ENCODE data around the gene PRMT1.

Gene PRMT1

GRCh38 chr19:49677231-49677900 lies at the start of gene PRMT1:
Gene PRMT1 (plus strand): TSS chr19:49677271. CDS start chr19:49677281, 10 bp downstream.
- peaks cover 53% of the 10 kb centered on the region for H3K79me2 ChIP-seq (ENCODE audit: insufficient read depth, low read depth)
- peaks cover 37% of the 10 kb centered on the region for H3K4me1 ChIP-seq (ENCODE audit: low read depth, poor library complexity, severe bottlenecking)
- H2AFZ ChIP-seq (ENCODE audit: low read depth): peak within 1 kb of the TSS; percentile 56
- no peaks in the 10 kb centered on the region for H3K27me3 ChIP-seq (ENCODE audit: insufficient read depth, low read depth)
- H3K4me2 ChIP-seq: peak within 1 kb of the TSS; percentile 59
- H3K36me3 ChIP-seq (ENCODE audit: insufficient read depth): peaks cover 6% of the 10 kb centered on the region; the same call in 1 of the 2 replicates
- H3K9ac ChIP-seq: peak within 1 kb of the TSS; percentile 96
- H3K4me3 ChIP-seq (IDR thresholded peaks at IDR 0.05; ENCODE audit: insufficient read depth, low read depth, low read length): peak within 1 kb of the TSS; percentile 24
- TF ChIP-seq CTCF (conservative IDR thresholded peaks at IDR 0.05; ENCODE audit: low read depth, low read length): no peak
- H4K20me1 ChIP-seq (ENCODE audit: insufficient read depth): peaks cover 10% of the 10 kb centered on the region; the same call in 1 of the 2 replicates
- peak within 1 kb of the TSS; percentile 94 for H3K27ac ChIP-seq

- Histone ChIP-seq H3K79me2 (ENCODE audit: insufficient read depth, low read depth) (no peaks in the 10 kb centered on the region), H3K9ac (no peak overlapping the region), H3K27me3 (ENCODE audit: insufficient read depth, low read depth) (no peaks in the 10 kb centered on the region), H4K20me1 (ENCODE audit: insufficient read depth) (no peaks in the 10 kb centered on the region), H3K4me2 (no peak overlapping the region), H3K4me1 (ENCODE audit: low read depth, poor library complexity, severe bottlenecking) (no peaks in the 10 kb centered on the region), H3K36me3 (ENCODE audit: insufficient read depth) (no peaks in the 10 kb centered on the region), H3K27ac (no peak overlapping the region), H3K4me3 (IDR thresholded peaks at IDR 0.05; ENCODE audit: insufficient read depth, low read depth, low read length) (no peak overlapping the region), H2AFZ (ENCODE audit: low read depth) (no peak overlapping the region)
- TF ChIP-seq CTCF (conservative IDR thresholded peaks at IDR 0.05; ENCODE audit: low read depth, low read length): no peak
These were observed 47.4 kb upstream of the PRMT1 start for GRCh38 chr19:49629659-49630058.

GRCh38 chr19:49631014-49631588 lies 46.0 kb upstream of the PRMT1 start:
- Histone ChIP-seq H3K4me2 (no peak overlapping the region), H2AFZ (ENCODE audit: low read depth) (no peak overlapping the region), H3K9ac (no peak overlapping the region), H4K20me1 (ENCODE audit: insufficient read depth) (no peaks in the 10 kb centered on the region), H3K27ac (no peak overlapping the region), H3K27me3 (ENCODE audit: insufficient read depth, low read depth) (no peaks in the 10 kb centered on the region), H3K4me3 (IDR thresholded peaks at IDR 0.05; ENCODE audit: insufficient read depth, low read depth, low read length) (no peak overlapping the region), H3K4me1 (ENCODE audit: low read depth, poor library complexity, severe bottlenecking) (no peaks in the 10 kb centered on the region), H3K79me2 (ENCODE audit: insufficient read depth, low read depth) (no peaks in the 10 kb centered on the region), H3K36me3 (ENCODE audit: insufficient read depth) (no peaks in the 10 kb centered on the region)
- TF ChIP-seq CTCF (conservative IDR thresholded peaks at IDR 0.05; ENCODE audit: low read depth, low read length): no peak

- no peaks in the 10 kb centered on the region for H3K4me1 ChIP-seq (ENCODE audit: low read depth, poor library complexity, severe bottlenecking)
- H3K9ac ChIP-seq: no peak overlapping the region
- no peak overlapping the region for H2AFZ ChIP-seq (ENCODE audit: low read depth)
- H3K4me2 ChIP-seq: no peak overlapping the region
- no peaks in the 10 kb centered on the region for H3K27me3 ChIP-seq (ENCODE audit: insufficient read depth, low read depth)
- H3K4me3 ChIP-seq (IDR thresholded peaks at IDR 0.05; ENCODE audit: insufficient read depth, low read depth, low read length): no peak overlapping the region
- H3K27ac ChIP-seq: no peak overlapping the region
- no peak for TF ChIP-seq CTCF (conservative IDR thresholded peaks at IDR 0.05; ENCODE audit: low read depth, low read length)
- no peaks in the 10 kb centered on the region for H3K79me2 ChIP-seq (ENCODE audit: insufficient read depth, low read depth)
- no peaks in the 10 kb centered on the region for H3K36me3 ChIP-seq (ENCODE audit: insufficient read depth)
- H4K20me1 ChIP-seq (ENCODE audit: insufficient read depth): no peaks in the 10 kb centered on the region
These were observed 45.4 kb upstream of the PRMT1 start for GRCh38 chr19:49631610-49632192.

Measured in KMS-11 (cell line).